Hindlimb muscle (tissue), 1 donor: ENCODE results near the gene CWC22. TPM values are rescaled to one million over a fixed set of nuclear protein-coding genes. Genes with fewer than 3 reads are reported as not detected.

ENCODE experiments used
- polyA plus RNA-seq: library from polyadenylated mRNA; unstranded; fragments of 120-200 nt; gene quantifications from one replicate; pipeline ENCODE4 v1.2.1, GENCODE V29; 2013; ENCODE audit not compliant: insufficient read length

The CWC22 gene
- polyA plus RNA-seq, 1 donor: 18.1 TPM

Other genes with a start within 250 kb of the CWC22 start
- 7.9 TPM for gene ZNF385B, start 145.7 kb downstream of the CWC22 start, polyA plus RNA-seq